Colonic mucosa (tissue), 4 donors: ENCODE measurements around the gene NR1H3. TPM values are rescaled to one million over a fixed set of nuclear protein-coding genes. Genes with fewer than 3 reads are reported as not detected.

Source experiments
- DNase-seq: peaks from one replicate; pipeline ENCODE4 v3.0.0-alpha.2; 2020
- H3K27ac ChIP-seq: fragments of 200-600 bp; one replicate; pipeline ENCODE4 v1.8.0; 2021
- H3K27me3 ChIP-seq: fragments of 200-600 bp; one replicate; pipeline ENCODE4 v1.8.0; 2021
- H3K36me3 ChIP-seq: fragments of 200-600 bp; one replicate; pipeline ENCODE4 v1.8.0; 2021
- H3K4me1 ChIP-seq: fragments of 200-600 bp; one replicate; pipeline ENCODE4 v1.8.0; 2021; ENCODE audit warnings: mild to moderate bottlenecking
- H3K4me3 ChIP-seq: fragments of 200-600 bp; one replicate; pipeline ENCODE4 v1.8.0; 2021
- H3K9ac ChIP-seq, 2 donors: one replicate each; pipeline ENCODE4 v1.7.0; 2013; ENCODE audit warnings: control low read depth in 2 of 2, low read depth in 2 of 2, low read length in 2 of 2
- H3K9me3 ChIP-seq: fragments of 200-600 bp; one replicate; pipeline ENCODE4 v1.8.0; 2021
- CTCF ChIP-seq: fragments of 200-600 bp; IDR thresholded peaks from one replicate; pipeline ENCODE4 v1.8.0; 2022; ENCODE audit warnings: antibody characterized with exemption, mild to moderate bottlenecking
- intact Hi-C: fragments of 100-400 bp; cut with DNase I; formaldehyde crosslinking; loops from one replicate; pipeline ENCODE4 v1.14.1; 2022
- total RNA-seq, 2 donors: library from RNA; stranded (reverse); fragmentation: NEBNext Ultra II Directional in 1 of 2; extraction: Animal tissue kit (Norgen Biotek cat#: 25700) in 1 of 2; gene quantifications; one replicate each; pipeline ENCODE4 v1.2.1, GENCODE V29; 2021
- donor health status: healthy.
- donor health status: DM: no; HTN: no; CAD: no.
- donor health status: DM: no; HTN: no; CAD: no.

The NR1H3 gene
- total RNA-seq, 2 donors from 2014 or later: 28.3 to 43.1 TPM

- no peak for DNase-seq
- H3K36me3 ChIP-seq: no peaks in the 10 kb centered on the region
- no peak for TF ChIP-seq CTCF
- H3K4me1 ChIP-seq: no peaks in the 10 kb centered on the region
- no peak overlapping the region for H3K4me3 ChIP-seq
- intact Hi-C loops: no loop called here
- H3K27me3 ChIP-seq: no peaks in the 10 kb centered on the region
- H3K9ac ChIP-seq: no peak overlapping the region
- no peaks in the 10 kb centered on the region for H3K9me3 ChIP-seq
- no peak overlapping the region for H3K27ac ChIP-seq
These were observed 28.6 kb upstream of the NR1H3 start for GRCh38 chr11:47229161-47229560.

DNA sequence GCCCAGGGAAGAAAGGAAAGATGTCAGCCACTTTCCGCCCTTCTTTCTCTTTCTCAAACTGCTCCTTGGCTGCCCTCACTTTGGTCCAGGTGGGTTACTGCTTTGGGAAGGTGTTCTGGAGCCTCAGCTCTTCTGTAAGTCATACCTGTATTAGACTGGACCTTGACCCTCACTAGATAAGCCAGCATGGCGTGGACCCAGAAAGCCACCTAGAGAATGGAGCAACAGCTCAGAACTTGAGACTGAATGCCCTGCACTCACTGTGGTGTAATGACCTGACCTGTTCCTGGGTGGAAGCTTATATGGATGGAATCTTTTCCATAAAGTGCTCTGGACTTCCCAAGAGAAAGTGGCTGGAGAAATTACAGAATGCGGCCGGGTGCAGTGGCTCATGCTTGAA, 24.7 kb upstream of the NR1H3 start:
- Histone ChIP-seq H3K9ac (no peak overlapping the region), H3K4me1 (no peaks in the 10 kb centered on the region), H3K4me3 (no peak overlapping the region), H3K9me3 (no peaks in the 10 kb centered on the region), H3K27me3 (no peaks in the 10 kb centered on the region), H3K36me3 (no peaks in the 10 kb centered on the region), H3K27ac (no peak overlapping the region)
- intact Hi-C loops: no loop called here
- no peak for TF ChIP-seq CTCF
- DNase-seq: no peak

DNA sequence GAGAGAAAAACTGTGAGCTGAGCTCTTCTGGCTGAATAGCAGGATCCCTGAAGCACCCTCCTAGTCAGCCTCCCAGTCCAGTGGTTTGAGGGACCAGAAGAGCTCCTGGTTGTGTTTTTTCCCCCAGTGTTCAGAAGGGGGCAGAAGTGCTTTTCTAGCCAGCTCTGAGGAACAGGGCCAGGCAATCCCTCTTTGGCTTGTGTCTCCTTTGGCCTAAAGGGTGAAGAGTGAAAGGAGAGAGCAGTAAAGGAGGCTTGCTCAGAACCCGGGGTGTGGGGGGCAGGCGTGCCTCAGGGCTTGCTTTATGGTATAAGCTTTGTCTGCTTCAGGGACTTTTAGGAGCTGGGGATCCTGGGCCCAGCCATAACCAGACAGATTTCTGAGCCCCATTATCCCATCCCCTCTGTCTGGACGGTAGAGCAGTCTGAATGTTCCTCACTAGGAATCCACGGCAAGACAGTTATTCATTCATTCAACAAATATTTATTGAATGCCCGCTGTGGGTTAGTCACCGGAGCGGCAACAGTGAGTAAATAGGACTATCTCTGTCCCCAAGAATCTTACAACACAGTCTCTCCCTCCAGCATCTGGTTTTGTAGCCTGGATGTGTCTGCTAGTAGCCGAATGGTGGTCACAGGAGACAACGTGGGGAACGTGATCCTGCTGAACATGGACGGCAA, 23.7 kb upstream of the NR1H3 start:
- no peak overlapping the region for H3K27ac ChIP-seq
- no peak for TF ChIP-seq CTCF
- intact Hi-C loops: no loop called here
- H3K4me3 ChIP-seq: no peak overlapping the region
- H3K27me3 ChIP-seq: no peaks in the 10 kb centered on the region
- H3K9ac ChIP-seq: no peak overlapping the region
- DNase-seq: no peak
- no peaks in the 10 kb centered on the region for H3K36me3 ChIP-seq
- no peaks in the 10 kb centered on the region for H3K9me3 ChIP-seq
- no peaks in the 10 kb centered on the region for H3K4me1 ChIP-seq

DNA sequence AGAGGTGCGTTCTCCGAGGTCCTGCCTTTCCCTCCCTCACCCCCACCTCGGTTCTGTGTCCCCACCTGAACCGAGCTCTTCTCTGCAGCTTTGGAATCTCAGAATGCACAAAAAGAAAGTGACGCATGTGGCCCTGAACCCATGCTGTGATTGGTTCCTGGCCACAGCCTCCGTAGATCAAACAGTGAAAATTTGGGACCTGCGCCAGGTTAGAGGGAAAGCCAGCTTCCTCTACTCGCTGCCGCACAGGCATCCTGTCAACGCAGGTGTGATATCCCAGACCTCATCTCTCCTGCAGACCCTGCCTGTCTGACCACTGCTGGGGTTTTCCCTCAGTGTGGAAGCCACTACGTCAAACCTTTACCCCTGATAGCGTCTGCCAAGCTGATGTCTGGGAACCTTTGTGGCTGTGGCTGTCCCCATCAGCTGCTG, 23.1 kb upstream of the NR1H3 start:
- H3K4me3 ChIP-seq: no peak overlapping the region
- intact Hi-C loops: no loop called here
- no peak overlapping the region for H3K9ac ChIP-seq
- H3K27ac ChIP-seq: no peak overlapping the region
- no peaks in the 10 kb centered on the region for H3K9me3 ChIP-seq
- H3K27me3 ChIP-seq: no peaks in the 10 kb centered on the region
- peaks cover under 1% of the 10 kb centered on the region for H3K36me3 ChIP-seq
- no peaks in the 10 kb centered on the region for H3K4me1 ChIP-seq
- no peak for DNase-seq
- no peak for TF ChIP-seq CTCF

DNA sequence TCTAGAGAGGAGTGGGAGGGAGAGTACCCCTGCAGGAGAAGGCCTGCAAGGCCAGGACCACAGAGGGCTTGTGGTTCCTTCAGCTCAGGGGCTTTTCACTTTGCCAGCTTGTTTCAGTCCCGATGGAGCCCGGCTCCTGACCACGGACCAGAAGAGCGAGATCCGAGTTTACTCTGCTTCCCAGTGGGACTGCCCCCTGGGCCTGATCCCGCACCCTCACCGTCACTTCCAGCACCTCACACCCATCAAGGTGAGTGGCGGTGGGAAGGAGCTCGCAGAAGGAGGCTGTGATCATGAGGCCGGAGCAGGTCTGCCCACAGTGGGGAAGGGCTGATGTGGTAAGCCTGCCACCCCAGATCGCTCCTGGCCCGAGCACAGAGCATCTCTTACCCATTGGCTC, 22.6 kb upstream of the NR1H3 start:
- TF ChIP-seq CTCF: no peak
- no peak overlapping the region for H3K27ac ChIP-seq
- H3K4me3 ChIP-seq: no peak overlapping the region
- H3K4me1 ChIP-seq: no peaks in the 10 kb centered on the region
- DNase-seq: no peak
- H3K9me3 ChIP-seq: no peaks in the 10 kb centered on the region
- no peak overlapping the region for H3K9ac ChIP-seq
- peaks cover 4% of the 10 kb centered on the region for H3K36me3 ChIP-seq
- H3K27me3 ChIP-seq: no peaks in the 10 kb centered on the region
- intact Hi-C loops: no loop called here
